Renal cortical epithelial cell (primary cell): Measurements from ENCODE around the gene NCOR2. TPM values are rescaled to one million over a fixed set of nuclear protein-coding genes. Genes with fewer than 3 reads are reported as not detected.

Source experiments
- DNase-seq: peaks from one replicate; pipeline ENCODE4 v3.0.0-alpha.2; 2011; ENCODE audit warnings: low read depth
- total RNA-seq: library from RNA; depleted of rRNA; stranded (reverse); fragments of >200 nt; gene quantifications from 2 replicates; pipeline ENCODE4 v1.2.3, GENCODE V29; 2014

Gene NCOR2
- total RNA-seq = 29.3 and 174 TPM in 2 replicates

GRCh38 chr12:124566997-124567672 is at the start of gene NCOR2:
TSS of gene NCOR2 (minus strand) at chr12:124567612. CDS start at chr12:124495251, 72,361 bp downstream.
- no peak for DNase-seq

- DNase-seq = no peak
These were observed 49.2 kb upstream of the NCOR2 start for GRCh38 chr12:124616394-124617221.

- DNase-seq = no peak
These were observed 47.3 kb upstream of the NCOR2 start for GRCh38 chr12:124614512-124615292.

GRCh38 chr12:124613151-124613585 is 45.8 kb upstream of the NCOR2 start:
- DNase-seq = peak; percentile 35

GRCh38 chr12:124612410-124612680 is 44.9 kb upstream of the NCOR2 start:
- DNase-seq = no peak

- DNase-seq = no peak
These were observed 44.4 kb upstream of the NCOR2 start for GRCh38 chr12:124611559-124612409.

- no peak for DNase-seq
These were observed 43.5 kb upstream of the NCOR2 start for GRCh38 chr12:124610629-124611558.

- no peak for DNase-seq
These were observed 42.7 kb upstream of the NCOR2 start for GRCh38 chr12:124610021-124610612.

- peak; percentile 65 for DNase-seq
These were observed 41.9 kb upstream of the NCOR2 start for GRCh38 chr12:124609041-124609989.

GRCh38 chr12:124608450-124608870 is 41.0 kb upstream of the NCOR2 start:
- DNase-seq = peak; percentile 18

- peak; percentile 22 for DNase-seq
These were observed 40.4 kb upstream of the NCOR2 start for GRCh38 chr12:124607681-124608425.

GRCh38 chr12:124605883-124606774 is 38.7 kb upstream of the NCOR2 start:
- no peak for DNase-seq

GRCh38 chr12:124605150-124605882 is 37.9 kb upstream of the NCOR2 start:
- no peak for DNase-seq

- peak; percentile 33 for DNase-seq
These were observed 36.9 kb upstream of the NCOR2 start for GRCh38 chr12:124604264-124604680.

GRCh38 chr12:124603831-124604251 is 36.4 kb upstream of the NCOR2 start:
- DNase-seq = no peak

- DNase-seq = no peak
These were observed 35.7 kb upstream of the NCOR2 start for GRCh38 chr12:124603100-124603541.
